Amygdala (tissue), 56 donors: Measurements from ENCODE around the gene A2M.

ENCODE experiments used
- DNase-seq, 56 donors: peaks; one replicate each; lab custom pipeline; 2025; lab: John Stamatoyannopoulos, UW

The A2M gene

GRCh38 chr12:9123781-9124382 lies 8.2 kb upstream of the A2M start:
- no peak for DNase-seq

- no peak for DNase-seq
Observed at GRCh38 chr12:9122091-9122609, 6.4 kb upstream of the A2M start.

- no peak for DNase-seq
Observed at GRCh38 chr12:9120487-9121184, 4.9 kb upstream of the A2M start.

- peak in 14 of 56 donors; percentile 3 to 66 (median 26) for DNase-seq
Observed at GRCh38 chr12:9118158-9118557, 2.4 kb upstream of the A2M start.

- no peak for DNase-seq
Observed at GRCh38 chr12:9114946-9115345, 773 bp downstream of the A2M start.

- DNase-seq, result no peak
Observed at GRCh38 chr12:9113987-9114309, 1.8 kb downstream of the A2M start.

GRCh38 chr12:9113296-9113986 lies 2.3 kb downstream of the A2M start:
- DNase-seq, result no peak

GRCh38 chr12:9112076-9112853 lies 3.5 kb downstream of the A2M start:
- no peak for DNase-seq

GRCh38 chr12:9111525-9111924 lies 4.2 kb downstream of the A2M start:
- DNase-seq, result no peak

- no peak for DNase-seq
Observed at GRCh38 chr12:9109737-9110491, 5.8 kb downstream of the A2M start.

GRCh38 chr12:9109213-9109522 lies 6.6 kb downstream of the A2M start:
- no peak for DNase-seq

GRCh38 chr12:9108504-9109212 lies 7.1 kb downstream of the A2M start:
- no peak for DNase-seq

- no peak for DNase-seq
Observed at GRCh38 chr12:9107542-9107873, 8.2 kb downstream of the A2M start.

- no peak for DNase-seq
Observed at GRCh38 chr12:9106610-9107541, 8.8 kb downstream of the A2M start.

- DNase-seq, result no peak
Observed at GRCh38 chr12:9106067-9106466, 9.7 kb downstream of the A2M start.

- DNase-seq, result no peak
Observed at GRCh38 chr12:9104767-9105423, 10.8 kb downstream of the A2M start.

GRCh38 chr12:9104087-9104486 lies 11.6 kb downstream of the A2M start:
- DNase-seq, result no peak
